Neuronal stem cell (in vitro differentiated cells): ENCODE measurements around the gene RFT1.

Source experiments
- DNase-seq: peaks from one replicate; pipeline ENCODE4 v3.0.0-alpha.2; 2013; ENCODE audit warnings: low spot score
- H2AFZ ChIP-seq: one replicate; pipeline ENCODE4 v1.6.1; 2013; ENCODE audit warnings: mild to moderate bottlenecking, low read length, inconsistent platforms
- H2AK5ac ChIP-seq: 2 replicates; pipeline ENCODE4 v1.6.1; 2013; ENCODE audit warnings: low read depth, mild to moderate bottlenecking, inconsistent platforms, low read length, moderate library complexity, mixed read lengths
- H2BK120ac ChIP-seq: 2 replicates; pipeline ENCODE4 v1.6.1; 2013; ENCODE audit warnings: low read depth, mild to moderate bottlenecking, inconsistent platforms, low read length, moderate library complexity, mixed read lengths
- H2BK12ac ChIP-seq: one replicate; pipeline ENCODE4 v1.6.1; 2013; ENCODE audit warnings: low read length, inconsistent platforms
- H2BK15ac ChIP-seq: 2 replicates; pipeline ENCODE4 v1.6.1; 2013; ENCODE audit warnings: mild to moderate bottlenecking, low read length, inconsistent platforms, mixed read lengths
- H2BK5ac ChIP-seq: one replicate; pipeline ENCODE4 v1.6.1; 2013; ENCODE audit warnings: inconsistent platforms, mild to moderate bottlenecking, low read length, moderate library complexity
- H3K14ac ChIP-seq: one replicate; pipeline ENCODE4 v1.6.1; 2013; ENCODE audit warnings: low read length, inconsistent platforms
- H3K18ac ChIP-seq: 2 replicates; pipeline ENCODE4 v1.6.1; 2013; ENCODE audit warnings: low read length, inconsistent platforms
- H3K23ac ChIP-seq: 2 replicates; pipeline ENCODE4 v1.6.1; 2013; ENCODE audit warnings: low read depth, mild to moderate bottlenecking, mixed read lengths, low read length, inconsistent platforms; ENCODE audit not compliant: poor library complexity
- H3K27ac ChIP-seq: replicated peaks from 3 replicates; pipeline ENCODE4 v1.5.1; 2013; ENCODE audit warnings: low read length, inconsistent platforms
- H3K27me3 ChIP-seq, 3 experiments: 2 replicates each; pipeline ENCODE4 v1.6.1; 2013; ENCODE audit warnings: low read length in 3 of 3, mild to moderate bottlenecking in 2 of 3, inconsistent platforms in 1 of 3, low read depth in 1 of 3, mixed read lengths in 1 of 3, moderate library complexity in 1 of 3; ENCODE audit not compliant: control insufficient read depth in 3 of 3, insufficient read depth in 3 of 3
- H3K36me3 ChIP-seq, 2 donors: replicated peaks in 1 of 2; 2 replicates each; pipeline ENCODE4 v1.6.1; 2013; ENCODE audit warnings: low read length in 2 of 2; ENCODE audit not compliant: control insufficient read depth in 2 of 2, insufficient read depth in 2 of 2
- H3K4ac ChIP-seq: 2 replicates; pipeline ENCODE4 v1.6.1; 2013; ENCODE audit warnings: inconsistent platforms, mild to moderate bottlenecking, low read length, moderate library complexity
- H3K4me1 ChIP-seq, 2 donors: 1 replicate in 1 of 2; 2 replicates in 1 of 2; pipeline ENCODE4 v1.6.1; 2013; ENCODE audit warnings: low read length in 2 of 2, low read depth in 1 of 2; ENCODE audit not compliant: control insufficient read depth in 2 of 2, insufficient read depth in 1 of 2
- H3K4me2 ChIP-seq: one replicate; pipeline ENCODE4 v1.6.1; 2013; ENCODE audit warnings: mild to moderate bottlenecking, low read length, inconsistent platforms; ENCODE audit not compliant: insufficient read depth, poor library complexity, severe bottlenecking
- H3K4me3 ChIP-seq, 2 donors: 2 replicates each; pipeline ENCODE4 v1.5.1; 2013; ENCODE audit warnings: low read length in 2 of 2, mild to moderate bottlenecking in 2 of 2, inconsistent platforms in 1 of 2, moderate library complexity in 1 of 2
- H3K79me1 ChIP-seq: one replicate; pipeline ENCODE4 v1.6.1; 2013; ENCODE audit warnings: low read depth, mild to moderate bottlenecking, inconsistent platforms, low read length, moderate library complexity
- H3K9ac ChIP-seq: one replicate; pipeline ENCODE4 v1.6.1; 2013; ENCODE audit warnings: mild to moderate bottlenecking, low read depth, low read length, inconsistent platforms; ENCODE audit not compliant: poor library complexity
- H3K9me3 ChIP-seq, 2 donors: replicated peaks in 1 of 2; 2 replicates each; pipeline versions ENCODE3 to v1.6.1; 2013; ENCODE audit warnings: low read length in 2 of 2, mild to moderate bottlenecking in 2 of 2, inconsistent platforms in 1 of 2, low read depth in 1 of 2, mixed read lengths in 1 of 2, moderate library complexity in 1 of 2; ENCODE audit not compliant: control insufficient read depth in 2 of 2, insufficient read depth in 1 of 2
- H4K8ac ChIP-seq: one replicate; pipeline ENCODE4 v1.6.1; 2013; ENCODE audit warnings: low read depth, mild to moderate bottlenecking, inconsistent platforms, low read length, moderate library complexity
- H4K91ac ChIP-seq: one replicate; pipeline ENCODE4 v1.6.1; 2013; ENCODE audit warnings: low read length, low read depth, mild to moderate bottlenecking, inconsistent platforms; ENCODE audit not compliant: poor library complexity
- WGBS, 2 donors: extraction: QIAGEN DNeasy Blood & Tissue Kit; methylation state at CpG; one replicate each; pipeline ENCODE4 v1.1.7; 2013; ENCODE audit warnings: missing lambda C conversion rate in 2 of 2, mixed read lengths in 1 of 2; ENCODE audit not compliant: insufficient read length in 2 of 2, insufficient replicate concordance in 1 of 2; ENCODE audit errors: extremely low coverage in 2 of 2; 5-methylcytosine and 5-hydroxymethylcytosine counted together

Gene RFT1

GRCh38 chr3:53102601-53103147, 27.6 kb downstream of the RFT1 start:
- H3K36me3 ChIP-seq: peaks cover 15 to 84% of the 10 kb centered on the region in 2 donors
- H3K18ac ChIP-seq: no peak overlapping the region
- no peak for DNase-seq
- no peak overlapping the region for H3K27ac ChIP-seq
- no peak overlapping the region for H4K91ac ChIP-seq
- no peak overlapping the region for H2BK12ac ChIP-seq
- no peak overlapping the region for H3K4me3 ChIP-seq
- H3K9ac ChIP-seq: no peak overlapping the region
- H3K23ac ChIP-seq: no peak overlapping the region
- H3K4ac ChIP-seq: no peak overlapping the region
- peaks cover 4 to 12% of the 10 kb centered on the region in 2 donors for H3K4me1 ChIP-seq
- H2BK120ac ChIP-seq: no peak overlapping the region
- H2AK5ac ChIP-seq: no peak overlapping the region
- H3K79me1 ChIP-seq: no peaks in the 10 kb centered on the region
- no peaks in the 10 kb centered on the region for H3K9me3 ChIP-seq
- no peaks in the 10 kb centered on the region for H3K27me3 ChIP-seq
- no peak overlapping the region for H2BK5ac ChIP-seq
- H2BK15ac ChIP-seq: no peak overlapping the region
- no peak overlapping the region for H2AFZ ChIP-seq
- no peak overlapping the region for H4K8ac ChIP-seq
- H3K4me2 ChIP-seq: no peak overlapping the region
- no CpG with 5 or more reads among the region's 6 CpGs for WGBS, 2 donors
- no peak overlapping the region for H3K14ac ChIP-seq

- Histone ChIP-seq H3K9me3 (no peaks in the 10 kb centered on the region), H3K4ac (no peak overlapping the region), H3K23ac (no peak overlapping the region), H3K36me3 (peaks cover 15 to 89% of the 10 kb centered on the region in 2 donors), H3K27me3 (no peaks in the 10 kb centered on the region), H2BK15ac (no peak overlapping the region), H3K9ac (no peak overlapping the region), H3K79me1 (no peaks in the 10 kb centered on the region), H3K4me1 (peaks cover 4 to 12% of the 10 kb centered on the region in 2 donors), H4K91ac (no peak overlapping the region), H3K4me2 (no peak overlapping the region), H2AK5ac (no peak overlapping the region), H3K14ac (no peak overlapping the region), H2BK5ac (no peak overlapping the region), H3K27ac (no peak overlapping the region), H2BK120ac (no peak overlapping the region), H4K8ac (no peak overlapping the region), H2BK12ac (no peak overlapping the region), H2AFZ (no peak overlapping the region), H3K18ac (peak overlapping the region; percentile 0), H3K4me3 (no peak overlapping the region)
- WGBS, 2 donors: no CpG with 5 or more reads among the region's 12 CpGs
- no peak for DNase-seq
Observed at GRCh38 chr3:53101956-53102355, 28.3 kb downstream of the RFT1 start.

DNA sequence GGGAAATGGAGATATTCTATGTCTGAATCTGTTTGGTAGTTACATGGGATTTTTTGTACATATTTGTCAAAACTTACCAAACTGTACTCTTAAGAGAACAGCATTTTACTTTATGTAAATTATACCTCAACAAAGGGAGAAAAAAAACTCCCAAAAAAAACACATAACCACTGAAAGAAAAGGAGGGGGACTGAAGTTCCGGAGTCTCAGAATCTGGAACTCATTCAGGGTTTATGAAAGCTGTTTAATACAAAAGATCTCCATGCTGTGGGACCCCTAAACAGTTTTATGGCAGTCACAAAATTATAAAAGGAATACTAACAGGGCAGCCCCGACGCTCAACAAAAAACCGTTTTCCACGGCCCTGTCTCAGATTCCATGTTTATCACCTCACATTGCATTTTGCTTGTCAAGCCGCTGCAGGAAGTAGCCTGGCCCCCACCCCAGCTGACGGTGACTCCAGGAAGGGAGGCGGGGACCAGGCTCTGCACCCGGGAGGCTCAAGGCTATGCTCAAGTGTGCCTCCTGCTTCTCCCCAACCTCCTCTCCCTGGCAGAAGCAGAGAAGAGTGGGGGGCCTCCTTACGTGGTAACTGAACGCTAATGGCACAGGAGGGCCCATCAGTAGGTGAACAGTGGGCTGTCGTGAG, 29.3 kb downstream of the RFT1 start:
- Histone ChIP-seq H2BK15ac (no peak overlapping the region), H3K27ac (no peak overlapping the region), H3K4me3 (no peak overlapping the region), H3K4me2 (no peak overlapping the region), H3K27me3 (no peaks in the 10 kb centered on the region), H2AFZ (no peak overlapping the region), H2BK5ac (no peak overlapping the region), H3K9me3 (no peaks in the 10 kb centered on the region), H4K91ac (no peak overlapping the region), H3K79me1 (no peaks in the 10 kb centered on the region), H3K4ac (no peak overlapping the region), H3K9ac (no peak overlapping the region), H2BK12ac (no peak overlapping the region), H3K23ac (no peak overlapping the region), H4K8ac (no peak overlapping the region), H3K14ac (no peak overlapping the region), H3K18ac (peak overlapping the region; percentile 23), H2BK120ac (no peak overlapping the region), H3K36me3 (peaks cover 14 to 81% of the 10 kb centered on the region in 2 donors), H2AK5ac (no peak overlapping the region), H3K4me1 (peaks cover 4 to 12% of the 10 kb centered on the region in 2 donors)
- WGBS, 2 donors: no CpG with 5 or more reads among the region's 12 CpGs
- DNase-seq: no peak

DNA sequence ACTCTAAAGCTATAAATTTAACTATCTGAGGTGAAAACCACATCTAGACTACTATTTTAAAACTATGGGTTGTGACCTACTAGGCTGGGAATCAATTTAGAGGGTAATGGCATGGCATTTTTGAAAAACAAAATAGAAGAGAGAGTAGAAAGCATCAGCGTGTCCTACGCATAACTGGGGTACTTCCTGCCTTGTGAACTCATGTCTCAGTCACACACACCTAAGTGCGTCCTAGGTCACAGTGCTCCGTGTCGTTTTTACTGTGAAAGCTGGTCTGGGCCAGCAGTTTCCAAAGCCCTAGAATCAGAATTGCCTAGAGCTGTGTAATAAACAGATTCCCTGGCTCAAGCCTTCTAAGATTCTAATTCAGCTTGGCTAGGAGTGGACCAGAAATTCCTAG, 32.3 kb downstream of the RFT1 start:
- H2BK12ac ChIP-seq: no peak overlapping the region
- no peaks in the 10 kb centered on the region for H3K9me3 ChIP-seq
- H3K23ac ChIP-seq: no peak overlapping the region
- no peak overlapping the region for H4K8ac ChIP-seq
- no peak overlapping the region for H2AFZ ChIP-seq
- H2AK5ac ChIP-seq: no peak overlapping the region
- no peaks in the 10 kb centered on the region for H3K27me3 ChIP-seq
- H3K4me2 ChIP-seq: no peak overlapping the region
- no peak overlapping the region for H3K4ac ChIP-seq
- H3K79me1 ChIP-seq: no peaks in the 10 kb centered on the region
- H3K14ac ChIP-seq: no peak overlapping the region
- H2BK120ac ChIP-seq: no peak overlapping the region
- no peak overlapping the region for H2BK5ac ChIP-seq
- H3K18ac ChIP-seq: no peak overlapping the region
- no CpG with 5 or more reads among the region's 5 CpGs for WGBS, 2 donors
- peaks cover 1 to 8% of the 10 kb centered on the region in 2 donors for H3K4me1 ChIP-seq
- no peak for DNase-seq
- no peak overlapping the region for H3K27ac ChIP-seq
- no peak overlapping the region for H3K4me3 ChIP-seq
- H4K91ac ChIP-seq: no peak overlapping the region
- H3K9ac ChIP-seq: no peak overlapping the region
- peaks cover 12 to 79% of the 10 kb centered on the region in 2 donors for H3K36me3 ChIP-seq
- no peak overlapping the region for H2BK15ac ChIP-seq
